ENCODE data around the gene C17orf107. TPM values are rescaled to one million over a fixed set of nuclear protein-coding genes. Genes with fewer than 3 reads are reported as not detected.
A peak's percentile ranks its signal among the peaks of the same experiment; 100 is the strongest.

C17orf107 gene
- total and polyA plus RNA-seq, 12 donors: 0.42 to 4.2 (median 1.1) TPM

- H3K27me3 ChIP-seq: no peaks in the 10 kb centered on the region
- H3K4me1 ChIP-seq (replicated peaks in 1 of 2): peaks cover 30 to 38% of the 10 kb centered on the region in 2 donors
- peak in 1 of 2 donors; percentile 37 for TF ChIP-seq POLR2A (IDR thresholded peaks at IDR 0.05)
- TF ChIP-seq CTCF (IDR thresholded peaks at IDR 0.05): no peak
- peak overlapping the region; percentile 83 to 99 (median 96) for H3K27ac ChIP-seq
- peak; percentile 76 to 84 (median 82) for DNase-seq
- 0 to 2% (median 1%) methylated on average over 3 to 75 of the region's 75 CpGs for WGBS, 4 donors
- peaks cover 0 to 23% of the 10 kb centered on the region in 2 donors for H3K36me3 ChIP-seq (replicated peaks in 1 of 2)
- H3K4me3 ChIP-seq: peak overlapping the region in 2 of 4 donors; percentile 85 to 98
- intact Hi-C loops (cut with DNase I): no loop called here
- H3K9me3 ChIP-seq (replicated peaks in 1 of 3): no peaks in the 10 kb centered on the region
These were observed 50.2 kb downstream of the C17orf107 start for GRCh38 chr17:4949321-4950074.

DNA sequence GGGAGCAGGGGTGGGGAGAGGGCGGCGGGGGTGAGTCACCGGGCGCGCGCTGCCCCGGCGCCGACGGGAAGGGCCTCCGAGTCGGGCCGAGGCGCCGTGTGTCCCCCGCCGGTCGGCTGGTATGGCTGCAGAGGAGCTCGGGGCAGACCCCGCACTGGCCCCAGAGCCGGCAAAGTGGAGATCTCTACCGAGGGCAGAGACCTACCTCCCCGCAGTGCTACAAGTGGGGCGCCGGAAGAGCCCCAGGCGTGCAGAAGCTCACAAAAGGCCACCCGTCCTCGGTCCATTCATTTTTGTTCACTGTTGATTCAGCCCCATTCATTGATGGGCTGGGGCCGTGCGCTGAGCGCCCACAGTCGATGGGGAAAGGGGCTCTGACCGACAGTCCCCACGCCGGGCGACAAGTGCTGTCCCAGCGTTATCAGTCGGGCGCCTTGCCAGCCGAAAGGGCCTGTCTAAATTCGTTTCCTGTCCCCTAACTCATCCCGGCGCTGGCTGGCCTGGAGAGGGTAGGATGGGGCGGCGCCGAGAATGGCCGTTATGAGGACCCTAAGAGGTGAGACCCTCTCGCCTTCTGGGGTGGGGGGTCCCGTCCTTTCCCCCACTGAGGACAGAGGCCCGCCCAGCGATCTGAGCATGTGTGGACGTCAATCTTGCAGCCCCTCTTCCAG, 50.9 kb downstream of the C17orf107 start:
- Histone ChIP-seq H3K27ac (peak overlapping the region in 4 of 5 donors; percentile 92 to 99 (median 98)), H3K27me3 (no peaks in the 10 kb centered on the region), H3K36me3 (replicated peaks in 1 of 2) (peaks cover 0 to 16% of the 10 kb centered on the region in 2 donors), H3K9me3 (replicated peaks in 1 of 3) (no peaks in the 10 kb centered on the region), H3K4me3 (peak overlapping the region in 2 of 4 donors; percentile 85 to 98), H3K4me1 (replicated peaks in 1 of 2) (peaks cover 24 to 31% of the 10 kb centered on the region in 2 donors)
- intact Hi-C loops (cut with DNase I): no loop called here
- DNase-seq: peak; percentile 59 to 87 (median 81)
- 0 to 12% (median 6%) methylated on average over 9 to 52 of the region's 52 CpGs for WGBS, 4 donors
- peak; percentile 22 to 39 for TF ChIP-seq POLR2A (IDR thresholded peaks at IDR 0.05)
- no peak for TF ChIP-seq CTCF (IDR thresholded peaks at IDR 0.05)

DNA sequence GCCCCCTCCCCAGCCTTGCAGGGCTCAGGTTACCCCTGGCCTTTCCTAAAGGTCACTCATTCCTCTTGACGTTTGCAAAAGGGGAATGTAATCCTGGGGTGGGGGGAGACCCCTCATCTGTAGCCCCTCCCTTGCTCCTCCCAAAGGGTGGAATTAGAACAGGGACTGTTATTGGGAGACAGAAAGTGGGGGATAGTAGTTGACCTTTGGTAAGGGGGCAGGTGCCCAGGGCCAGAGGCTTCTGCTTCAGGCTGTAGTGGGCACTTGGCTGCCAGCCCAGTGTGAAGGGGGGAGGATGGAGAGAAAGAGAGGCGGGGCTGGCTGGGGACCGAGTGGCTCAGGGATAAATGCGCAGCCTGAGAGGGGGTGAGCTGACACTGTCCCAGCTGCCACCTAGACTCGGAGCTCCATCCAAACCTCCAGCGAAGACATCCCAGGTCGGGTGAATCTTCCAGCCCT, 51.4 kb downstream of the C17orf107 start, which contains the start of gene ENO3:
ENO3 (plus strand) TSS at position 374 of the 459 bp plus-strand sequence. CDS start 711 bp downstream, outside the sequence.
- TF ChIP-seq CTCF (IDR thresholded peaks at IDR 0.05) (no peak), POLR2A (IDR thresholded peaks at IDR 0.05) (no peak)
- Histone ChIP-seq H3K4me3 (peak within 1 kb of the TSS in 2 of 4 donors; percentile 85 to 98), H3K9me3 (replicated peaks in 1 of 3) (no peaks in the 10 kb centered on the region), H3K4me1 (replicated peaks in 1 of 2) (peaks cover 18 to 25% of the 10 kb centered on the region in 2 donors), H3K27me3 (no peaks in the 10 kb centered on the region), H3K27ac (peak within 1 kb of the TSS in 4 of 5 donors; percentile 92 to 99 (median 98)), H3K36me3 (replicated peaks in 1 of 2) (peaks cover 0 to 10% of the 10 kb centered on the region in 2 donors)
- WGBS, 4 donors: 42 to 53% (median 48%) methylated on average over 7 of the region's 7 CpGs
- intact Hi-C loops (cut with DNase I): no loop called here
- DNase-seq: peak in 1 of 7 donors; percentile 42

GRCh38 chr17:4951486-4951885, 52.1 kb downstream of the C17orf107 start:
- WGBS, 4 donors: 76 to 87% (median 77%) methylated on average over 3 of the region's 3 CpGs
- Histone ChIP-seq H3K4me3 (no peak overlapping the region), H3K27ac (no peak overlapping the region), H3K9me3 (replicated peaks in 1 of 3) (no peaks in the 10 kb centered on the region), H3K27me3 (no peaks in the 10 kb centered on the region), H3K4me1 (replicated peaks in 1 of 2) (peaks cover 13 to 18% of the 10 kb centered on the region in 2 donors), H3K36me3 (replicated peaks in 1 of 2) (peaks cover 0 to 3% of the 10 kb centered on the region in 2 donors)
- no peak for DNase-seq
- intact Hi-C loops (cut with DNase I): no loop called here
- no peak for TF ChIP-seq CTCF (IDR thresholded peaks at IDR 0.05)
- TF ChIP-seq POLR2A (IDR thresholded peaks at IDR 0.05): no peak
